ENCODE results near the gene TMEM267. TPM values are rescaled to one million over a fixed set of nuclear protein-coding genes. Genes with fewer than 3 reads are reported as not detected.

The TMEM267 gene
- total RNA-seq, 1 experiment from 2014 or later, result 6.0 TPM

- no peak overlapping the region for H3K4me3 Mint-ChIP-seq
- no peak for ATAC-seq
- H3K9me3 Mint-ChIP-seq, result peaks cover 7% of the 10 kb centered on the region
- DNase-seq (ENCODE audit: low spot score), result no peak
- H3K36me3 Mint-ChIP-seq, result no peaks in the 10 kb centered on the region
- H3K27ac Mint-ChIP-seq, result no peak overlapping the region
- ChIA-PET CTCF (no interaction called here), POLR2A (no interaction called here)
- H3K4me1 Mint-ChIP-seq, result peaks cover 6% of the 10 kb centered on the region
- no peaks in the 10 kb centered on the region for H3K27me3 Mint-ChIP-seq (ENCODE audit: low read depth)
- no peak for TF ChIP-seq ZBTB21 (CRISPR knock-in tag; IDR thresholded peaks at IDR 0.05; ENCODE audit: borderline replicate concordance)
- TF ChIP-seq, protein P1, sequence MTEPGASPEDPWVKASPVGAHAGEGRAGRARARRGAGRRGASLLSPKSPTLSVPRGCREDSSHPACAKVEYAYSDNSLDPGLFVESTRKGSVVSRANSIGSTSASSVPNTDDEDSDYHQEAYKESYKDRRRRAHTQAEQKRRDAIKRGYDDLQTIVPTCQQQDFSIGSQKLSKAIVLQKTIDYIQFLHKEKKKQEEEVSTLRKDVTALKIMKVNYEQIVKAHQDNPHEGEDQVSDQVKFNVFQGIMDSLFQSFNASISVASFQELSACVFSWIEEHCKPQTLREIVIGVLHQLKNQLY (CRISPR knock-in tag; IDR thresholded peaks at IDR 0.05), result no peak
- TF ChIP-seq HMGXB4 (CRISPR knock-in tag; IDR thresholded peaks at IDR 0.05), result no peak
- no peak for TF ChIP-seq SP1 (CRISPR knock-in tag; conservative IDR thresholded peaks at IDR 0.05)
- TF ChIP-seq TP53 (CRISPR knock-in tag; IDR thresholded peaks at IDR 0.05), result no peak
- TF ChIP-seq, protein P2, sequence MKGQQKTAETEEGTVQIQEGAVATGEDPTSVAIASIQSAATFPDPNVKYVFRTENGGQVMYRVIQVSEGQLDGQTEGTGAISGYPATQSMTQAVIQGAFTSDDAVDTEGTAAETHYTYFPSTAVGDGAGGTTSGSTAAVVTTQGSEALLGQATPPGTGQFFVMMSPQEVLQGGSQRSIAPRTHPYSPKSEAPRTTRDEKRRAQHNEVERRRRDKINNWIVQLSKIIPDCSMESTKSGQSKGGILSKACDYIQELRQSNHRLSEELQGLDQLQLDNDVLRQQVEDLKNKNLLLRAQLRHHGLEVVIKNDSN (CRISPR knock-in tag; IDR thresholded peaks at IDR 0.05), result no peak
- no peak for TF ChIP-seq USF2 (CRISPR knock-in tag; IDR thresholded peaks at IDR 0.05)
- TF ChIP-seq SMAD3 (CRISPR knock-in tag; IDR thresholded peaks at IDR 0.05; ENCODE audit: borderline replicate concordance), result no peak
- TF ChIP-seq ELF4 (CRISPR knock-in tag; IDR thresholded peaks at IDR 0.05; ENCODE audit: low read depth), result no peak
- no peak for TF ChIP-seq FOXP1 (CRISPR knock-in tag; IDR thresholded peaks at IDR 0.05; ENCODE audit: borderline replicate concordance)
- TF ChIP-seq E2F4 (CRISPR knock-in tag; IDR thresholded peaks at IDR 0.05; ENCODE audit: borderline replicate concordance, low read depth), result no peak
- TF ChIP-seq MXD4 (CRISPR knock-in tag; IDR thresholded peaks at IDR 0.05; ENCODE audit: borderline replicate concordance), result no peak
- no peak for TF ChIP-seq TCF7 (CRISPR knock-in tag; IDR thresholded peaks at IDR 0.05; ENCODE audit: low read depth)
- TF ChIP-seq NR3C1 (CRISPR knock-in tag; conservative IDR thresholded peaks at IDR 0.05; ENCODE audit: low read depth), result no peak
- TF ChIP-seq, protein P3, sequence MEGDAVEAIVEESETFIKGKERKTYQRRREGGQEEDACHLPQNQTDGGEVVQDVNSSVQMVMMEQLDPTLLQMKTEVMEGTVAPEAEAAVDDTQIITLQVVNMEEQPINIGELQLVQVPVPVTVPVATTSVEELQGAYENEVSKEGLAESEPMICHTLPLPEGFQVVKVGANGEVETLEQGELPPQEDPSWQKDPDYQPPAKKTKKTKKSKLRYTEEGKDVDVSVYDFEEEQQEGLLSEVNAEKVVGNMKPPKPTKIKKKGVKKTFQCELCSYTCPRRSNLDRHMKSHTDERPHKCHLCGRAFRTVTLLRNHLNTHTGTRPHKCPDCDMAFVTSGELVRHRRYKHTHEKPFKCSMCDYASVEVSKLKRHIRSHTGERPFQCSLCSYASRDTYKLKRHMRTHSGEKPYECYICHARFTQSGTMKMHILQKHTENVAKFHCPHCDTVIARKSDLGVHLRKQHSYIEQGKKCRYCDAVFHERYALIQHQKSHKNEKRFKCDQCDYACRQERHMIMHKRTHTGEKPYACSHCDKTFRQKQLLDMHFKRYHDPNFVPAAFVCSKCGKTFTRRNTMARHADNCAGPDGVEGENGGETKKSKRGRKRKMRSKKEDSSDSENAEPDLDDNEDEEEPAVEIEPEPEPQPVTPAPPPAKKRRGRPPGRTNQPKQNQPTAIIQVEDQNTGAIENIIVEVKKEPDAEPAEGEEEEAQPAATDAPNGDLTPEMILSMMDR (IDR thresholded peaks at IDR 0.05), result no peak
- TF ChIP-seq, protein P4, sequence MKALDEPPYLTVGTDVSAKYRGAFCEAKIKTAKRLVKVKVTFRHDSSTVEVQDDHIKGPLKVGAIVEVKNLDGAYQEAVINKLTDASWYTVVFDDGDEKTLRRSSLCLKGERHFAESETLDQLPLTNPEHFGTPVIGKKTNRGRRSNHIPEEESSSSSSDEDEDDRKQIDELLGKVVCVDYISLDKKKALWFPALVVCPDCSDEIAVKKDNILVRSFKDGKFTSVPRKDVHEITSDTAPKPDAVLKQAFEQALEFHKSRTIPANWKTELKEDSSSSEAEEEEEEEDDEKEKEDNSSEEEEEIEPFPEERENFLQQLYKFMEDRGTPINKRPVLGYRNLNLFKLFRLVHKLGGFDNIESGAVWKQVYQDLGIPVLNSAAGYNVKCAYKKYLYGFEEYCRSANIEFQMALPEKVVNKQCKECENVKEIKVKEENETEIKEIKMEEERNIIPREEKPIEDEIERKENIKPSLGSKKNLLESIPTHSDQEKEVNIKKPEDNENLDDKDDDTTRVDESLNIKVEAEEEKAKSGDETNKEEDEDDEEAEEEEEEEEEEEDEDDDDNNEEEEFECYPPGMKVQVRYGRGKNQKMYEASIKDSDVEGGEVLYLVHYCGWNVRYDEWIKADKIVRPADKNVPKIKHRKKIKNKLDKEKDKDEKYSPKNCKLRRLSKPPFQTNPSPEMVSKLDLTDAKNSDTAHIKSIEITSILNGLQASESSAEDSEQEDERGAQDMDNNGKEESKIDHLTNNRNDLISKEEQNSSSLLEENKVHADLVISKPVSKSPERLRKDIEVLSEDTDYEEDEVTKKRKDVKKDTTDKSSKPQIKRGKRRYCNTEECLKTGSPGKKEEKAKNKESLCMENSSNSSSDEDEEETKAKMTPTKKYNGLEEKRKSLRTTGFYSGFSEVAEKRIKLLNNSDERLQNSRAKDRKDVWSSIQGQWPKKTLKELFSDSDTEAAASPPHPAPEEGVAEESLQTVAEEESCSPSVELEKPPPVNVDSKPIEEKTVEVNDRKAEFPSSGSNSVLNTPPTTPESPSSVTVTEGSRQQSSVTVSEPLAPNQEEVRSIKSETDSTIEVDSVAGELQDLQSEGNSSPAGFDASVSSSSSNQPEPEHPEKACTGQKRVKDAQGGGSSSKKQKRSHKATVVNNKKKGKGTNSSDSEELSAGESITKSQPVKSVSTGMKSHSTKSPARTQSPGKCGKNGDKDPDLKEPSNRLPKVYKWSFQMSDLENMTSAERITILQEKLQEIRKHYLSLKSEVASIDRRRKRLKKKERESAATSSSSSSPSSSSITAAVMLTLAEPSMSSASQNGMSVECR (CRISPR knock-in tag; IDR thresholded peaks at IDR 0.05; ENCODE audit: borderline replicate concordance), result no peak
- TF ChIP-seq CREM (CRISPR knock-in tag; IDR thresholded peaks at IDR 0.05), result no peak
- no peak for TF ChIP-seq EMX1 (CRISPR knock-in tag; IDR thresholded peaks at IDR 0.05)
- TF ChIP-seq GTF2I (CRISPR knock-in tag; conservative IDR thresholded peaks at IDR 0.05), result no peak
Observed at GRCh38 chr5:43413966-43414365, 69.7 kb downstream of the TMEM267 start.

Data from WTC11 (cell line).